ENCODE data around the gene EXT2.

DNA sequence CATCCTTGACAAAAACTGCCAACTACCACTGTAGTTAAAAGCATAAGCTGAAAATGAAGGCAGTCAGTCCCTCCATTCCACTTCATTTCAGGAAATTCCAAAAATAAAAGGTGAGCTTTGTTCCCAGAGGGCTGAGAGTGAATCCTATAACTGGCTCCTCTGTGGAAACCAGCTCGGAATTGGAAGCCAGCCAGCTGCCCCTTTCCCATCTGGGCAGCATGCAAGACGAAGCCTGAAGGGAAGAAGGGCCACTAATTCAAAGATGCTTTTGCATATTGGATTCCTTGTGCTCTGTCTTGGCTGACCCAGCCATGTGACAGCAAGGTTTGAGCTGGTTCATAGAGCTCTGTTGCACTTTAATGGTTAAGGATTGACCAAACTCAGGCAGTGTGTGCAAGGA, 131.0 kb downstream of the EXT2 start:
- TF ChIP-seq MYC (CRISPR knock-in tag; IDR thresholded peaks at IDR 0.05; ENCODE audit: borderline replicate concordance), result no peak
- TF ChIP-seq, protein P1, sequence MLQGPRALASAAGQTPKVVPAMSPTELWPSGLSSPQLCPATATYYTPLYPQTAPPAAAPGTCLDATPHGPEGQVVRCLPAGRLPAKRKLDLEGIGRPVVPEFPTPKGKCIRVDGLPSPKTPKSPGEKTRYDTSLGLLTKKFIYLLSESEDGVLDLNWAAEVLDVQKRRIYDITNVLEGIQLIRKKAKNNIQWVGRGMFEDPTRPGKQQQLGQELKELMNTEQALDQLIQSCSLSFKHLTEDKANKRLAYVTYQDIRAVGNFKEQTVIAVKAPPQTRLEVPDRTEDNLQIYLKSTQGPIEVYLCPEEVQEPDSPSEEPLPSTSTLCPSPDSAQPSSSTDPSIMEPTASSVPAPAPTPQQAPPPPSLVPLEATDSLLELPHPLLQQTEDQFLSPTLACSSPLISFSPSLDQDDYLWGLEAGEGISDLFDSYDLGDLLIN (CRISPR knock-in tag; IDR thresholded peaks at IDR 0.05; ENCODE audit: borderline replicate concordance), result no peak
- TF ChIP-seq HMG20B (CRISPR knock-in tag; conservative IDR thresholded peaks at IDR 0.05), result no peak
- TF ChIP-seq TAF1 (CRISPR knock-in tag; IDR thresholded peaks at IDR 0.05), result no peak
- TF ChIP-seq ZNF784 (CRISPR knock-in tag; IDR thresholded peaks at IDR 0.05; ENCODE audit: borderline replicate concordance), result no peak
- no peak for TF ChIP-seq MXD1 (CRISPR knock-in tag; IDR thresholded peaks at IDR 0.05)
- no peak for TF ChIP-seq CTCF (CRISPR knock-in tag; IDR thresholded peaks at IDR 0.05)
- TF ChIP-seq ZFP82 (CRISPR knock-in tag; IDR thresholded peaks at IDR 0.05; ENCODE audit: borderline replicate concordance), result no peak
- TF ChIP-seq, protein P2, sequence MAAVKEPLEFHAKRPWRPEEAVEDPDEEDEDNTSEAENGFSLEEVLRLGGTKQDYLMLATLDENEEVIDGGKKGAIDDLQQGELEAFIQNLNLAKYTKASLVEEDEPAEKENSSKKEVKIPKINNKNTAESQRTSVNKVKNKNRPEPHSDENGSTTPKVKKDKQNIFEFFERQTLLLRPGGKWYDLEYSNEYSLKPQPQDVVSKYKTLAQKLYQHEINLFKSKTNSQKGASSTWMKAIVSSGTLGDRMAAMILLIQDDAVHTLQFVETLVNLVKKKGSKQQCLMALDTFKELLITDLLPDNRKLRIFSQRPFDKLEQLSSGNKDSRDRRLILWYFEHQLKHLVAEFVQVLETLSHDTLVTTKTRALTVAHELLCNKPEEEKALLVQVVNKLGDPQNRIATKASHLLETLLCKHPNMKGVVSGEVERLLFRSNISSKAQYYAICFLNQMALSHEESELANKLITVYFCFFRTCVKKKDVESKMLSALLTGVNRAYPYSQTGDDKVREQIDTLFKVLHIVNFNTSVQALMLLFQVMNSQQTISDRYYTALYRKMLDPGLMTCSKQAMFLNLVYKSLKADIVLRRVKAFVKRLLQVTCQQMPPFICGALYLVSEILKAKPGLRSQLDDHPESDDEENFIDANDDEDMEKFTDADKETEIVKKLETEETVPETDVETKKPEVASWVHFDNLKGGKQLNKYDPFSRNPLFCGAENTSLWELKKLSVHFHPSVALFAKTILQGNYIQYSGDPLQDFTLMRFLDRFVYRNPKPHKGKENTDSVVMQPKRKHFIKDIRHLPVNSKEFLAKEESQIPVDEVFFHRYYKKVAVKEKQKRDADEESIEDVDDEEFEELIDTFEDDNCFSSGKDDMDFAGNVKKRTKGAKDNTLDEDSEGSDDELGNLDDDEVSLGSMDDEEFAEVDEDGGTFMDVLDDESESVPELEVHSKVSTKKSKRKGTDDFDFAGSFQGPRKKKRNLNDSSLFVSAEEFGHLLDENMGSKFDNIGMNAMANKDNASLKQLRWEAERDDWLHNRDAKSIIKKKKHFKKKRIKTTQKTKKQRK (IDR thresholded peaks at IDR 0.05; ENCODE audit: low read length), result no peak
- no peak for TF ChIP-seq ZNF503 (CRISPR knock-in tag; IDR thresholded peaks at IDR 0.05)
- no peak for TF ChIP-seq POLR2A (IDR thresholded peaks at IDR 0.05; ENCODE audit: insufficient read depth in 1 of 2, low read depth in 2 of 2, low read length in 2 of 2)
- no peak for TF ChIP-seq ZNF282 (IDR thresholded peaks at IDR 0.05; ENCODE audit: partially characterized antibody)
- no peak for TF ChIP-seq JUND (CRISPR knock-in tag; IDR thresholded peaks at IDR 0.05)
